Measurements from ENCODE around the gene SYNGR3.
A peak's percentile ranks its signal among the peaks of the same experiment; 100 is the strongest.
"Not testable (repeated sequence)": the region's sequence is repeated elsewhere in the genome, so short reads cannot be mapped to it uniquely, and the experiment has no call there.

The SYNGR3 gene

GRCh38 chr16:2028620-2029220, 39.0 kb downstream of the SYNGR3 start:
- DNase-seq (ENCODE audit: low read depth in 2 of 2): no peak

- no peak for DNase-seq (ENCODE audit: low read depth in 2 of 2)
Measured at GRCh38 chr16:2029350-2029749, 39.6 kb downstream of the SYNGR3 start.

- DNase-seq (ENCODE audit: low read depth in 2 of 2): no peak
Measured at GRCh38 chr16:2030036-2030435, 40.3 kb downstream of the SYNGR3 start.

DNA sequence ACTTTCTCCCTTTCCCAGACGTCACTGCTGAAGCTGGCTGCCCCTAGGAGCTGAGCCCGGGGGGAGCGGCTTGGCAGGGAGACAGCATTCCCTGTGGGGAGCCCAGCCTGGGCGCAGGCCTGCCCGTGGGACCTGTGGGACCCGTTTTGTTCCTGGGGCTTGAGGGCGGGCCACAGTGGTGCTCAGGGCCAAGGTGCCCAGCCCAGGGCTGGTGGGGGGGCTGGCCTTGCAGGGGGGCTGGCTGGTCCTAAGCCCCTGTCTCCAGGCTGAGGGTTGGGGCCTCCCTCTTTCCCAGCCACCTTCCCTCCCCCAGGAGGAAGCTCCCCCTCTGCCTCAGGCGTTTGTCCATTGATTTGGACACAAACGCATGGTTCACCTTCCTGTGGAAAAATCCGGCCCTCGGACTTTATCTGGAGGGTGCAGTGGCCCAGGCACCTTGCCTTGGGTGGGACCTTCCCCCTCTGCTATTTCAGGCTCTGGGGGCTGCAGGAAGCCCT, 41.4 kb downstream of the SYNGR3 start:
- no peak for DNase-seq (ENCODE audit: low read depth in 2 of 2)

DNA sequence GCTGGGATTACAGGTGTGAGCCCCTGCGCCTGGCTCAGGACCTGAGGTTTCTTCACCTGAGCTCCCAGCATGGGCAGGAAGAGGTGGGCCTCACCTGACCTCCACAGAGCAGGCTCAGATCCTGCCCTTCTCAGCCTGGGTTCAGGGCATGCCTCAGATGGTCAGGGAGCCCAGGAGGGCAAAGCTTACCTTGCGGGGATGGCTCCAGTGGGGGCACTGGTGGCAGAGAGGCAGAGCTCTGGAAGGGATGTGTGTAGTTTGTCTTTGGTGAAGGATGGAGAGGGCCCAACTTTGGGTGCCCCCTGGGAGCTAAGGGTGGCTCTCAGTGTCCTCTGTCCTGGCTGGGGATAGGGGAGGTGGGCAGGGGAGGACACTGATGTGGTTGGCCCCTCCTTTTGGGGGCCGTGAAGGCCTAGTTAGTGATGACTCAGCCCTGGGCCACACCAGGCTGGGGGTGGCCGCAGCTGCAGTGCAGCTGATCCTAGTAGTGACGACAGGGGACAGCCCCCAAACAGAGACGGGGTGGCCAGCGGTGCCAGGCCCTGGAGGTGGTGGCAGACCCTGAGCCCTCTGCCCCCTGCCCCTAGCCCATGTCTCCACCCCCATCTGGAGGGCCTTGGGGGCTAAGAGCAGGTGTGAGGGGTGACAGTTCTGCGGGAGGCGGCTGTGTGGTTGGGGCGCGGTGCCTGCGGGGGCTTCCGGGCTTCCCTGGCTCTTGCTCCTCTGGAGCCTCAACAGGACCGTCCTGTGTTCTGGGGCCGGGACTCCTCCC, 42.7 kb downstream of the SYNGR3 start:
- DNase-seq (ENCODE audit: low read depth in 2 of 2): no peak

GRCh38 chr16:2033057-2033908, 43.5 kb downstream of the SYNGR3 start:
- DNase-seq (ENCODE audit: low read depth in 2 of 2): no peak

- DNase-seq (ENCODE audit: low read depth in 2 of 2): not testable (repeated sequence)
Measured at GRCh38 chr16:2033909-2034695, 44.3 kb downstream of the SYNGR3 start.

DNA sequence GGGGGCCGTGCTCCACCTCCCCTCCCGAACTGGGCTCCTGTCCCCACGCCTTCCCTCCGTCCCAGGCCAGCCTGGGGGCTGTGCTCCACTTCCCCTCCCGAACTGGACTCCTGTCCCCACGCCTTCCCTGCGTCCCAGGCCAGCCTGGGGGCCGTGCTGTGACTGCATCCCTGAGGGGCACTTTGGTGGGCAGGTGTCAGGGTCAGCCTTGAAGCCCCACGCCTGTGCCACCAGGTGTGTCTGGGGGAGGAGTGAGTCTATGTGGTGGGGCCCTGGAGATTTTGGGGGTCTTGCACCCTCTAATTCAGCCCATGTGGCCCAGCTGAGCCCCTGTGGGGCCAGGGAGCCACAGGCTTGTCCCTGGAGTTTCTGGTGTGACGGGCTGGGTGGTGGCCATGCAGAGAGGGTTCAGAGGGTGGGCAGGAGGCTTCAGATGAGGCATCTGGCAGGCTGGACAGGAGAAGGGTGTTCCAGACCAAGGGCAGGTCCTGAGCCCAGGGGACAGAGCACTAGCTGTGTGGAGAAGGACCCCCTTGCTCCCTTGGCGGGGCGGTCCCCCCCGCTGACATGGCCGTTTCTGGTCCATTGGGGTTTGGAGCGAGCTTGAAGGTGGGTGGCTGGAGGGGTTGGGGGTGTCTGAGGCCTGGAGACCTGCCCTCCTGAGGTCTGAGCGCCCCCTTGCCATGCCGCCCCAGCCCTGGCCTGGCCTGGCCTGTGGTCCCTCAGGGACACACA, 45.1 kb downstream of the SYNGR3 start:
- no peak for DNase-seq (ENCODE audit: low read depth in 2 of 2)

DNA sequence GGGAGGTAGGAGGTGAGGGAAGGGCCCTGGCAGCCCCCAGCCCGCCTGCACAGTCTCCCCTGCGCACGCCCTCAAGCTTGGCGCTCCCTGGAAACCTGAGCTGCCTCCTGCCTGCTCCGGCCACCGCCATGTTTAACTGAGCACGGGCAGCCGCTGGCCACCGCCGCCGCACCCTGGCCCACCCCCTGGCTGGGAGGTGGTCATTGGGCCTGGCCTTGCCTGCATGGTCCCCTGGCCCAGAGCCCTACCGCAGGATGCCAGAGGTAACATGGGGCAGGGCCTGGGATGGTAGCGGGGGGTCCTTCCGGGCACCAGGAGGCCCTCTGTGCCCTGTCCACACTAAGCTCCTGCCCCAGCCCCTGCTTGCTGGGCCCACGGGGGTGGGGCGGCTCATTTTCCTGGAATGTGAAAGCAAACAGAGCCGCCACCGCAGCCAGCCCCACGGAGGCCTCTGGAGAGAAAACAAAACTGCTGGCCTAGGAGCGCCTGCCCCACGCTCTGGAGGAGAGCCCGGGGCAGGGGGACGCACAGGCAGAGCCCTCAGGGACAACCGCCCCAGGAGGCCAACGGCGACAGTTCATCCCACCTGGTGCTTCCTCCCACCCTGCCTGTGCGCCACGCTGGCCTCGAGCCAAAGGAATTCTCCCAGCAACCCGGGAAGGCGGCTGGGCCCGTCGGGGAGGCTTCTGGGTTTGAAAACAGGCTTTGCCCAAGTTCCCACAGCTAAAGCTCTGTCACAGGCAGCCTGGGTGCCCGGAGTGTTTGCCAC, 45.8 kb downstream of the SYNGR3 start:
- DNase-seq (ENCODE audit: low read depth in 2 of 2): no peak

GRCh38 chr16:2036200-2036966, 46.6 kb downstream of the SYNGR3 start:
- no peak for DNase-seq (ENCODE audit: low read depth in 2 of 2)

GRCh38 chr16:2037115-2037514, 47.3 kb downstream of the SYNGR3 start:
- no peak for DNase-seq (ENCODE audit: low read depth in 2 of 2)

DNA sequence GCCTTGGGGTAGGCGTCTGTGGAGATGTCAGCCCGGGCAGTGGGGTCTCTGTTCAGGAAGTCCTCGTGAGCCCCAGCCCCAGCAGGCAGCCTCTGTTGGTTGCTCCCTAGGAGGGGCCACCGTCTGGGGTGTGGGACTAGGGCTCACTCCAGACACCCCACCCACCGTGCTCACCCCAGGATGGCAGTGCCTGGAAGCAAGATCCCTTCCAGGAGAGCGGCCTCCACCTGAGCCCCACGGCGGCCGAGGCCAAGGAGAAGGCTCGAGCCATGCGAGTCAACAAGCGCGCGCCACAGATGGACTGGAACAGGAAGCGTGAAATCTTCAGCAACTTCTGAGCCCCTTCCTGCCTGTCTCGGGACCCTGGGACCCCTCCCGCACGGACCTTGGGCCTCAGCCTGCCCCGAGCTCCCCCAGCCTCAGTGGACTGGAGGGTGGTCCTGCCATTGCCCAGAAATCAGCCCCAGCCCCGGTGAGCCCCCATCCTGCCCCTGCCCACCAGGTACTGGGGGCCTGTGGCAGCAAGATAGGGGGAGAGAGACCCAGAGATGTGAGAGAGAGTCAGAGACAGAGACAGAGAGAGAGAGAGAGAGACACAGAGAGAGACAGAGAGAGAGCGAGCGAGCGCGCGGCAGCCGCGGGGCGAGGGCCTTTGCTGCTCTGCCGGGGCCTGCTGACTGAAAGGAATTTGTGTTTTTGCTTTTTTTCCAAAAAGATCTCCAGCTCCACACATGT, 48.0 kb downstream of the SYNGR3 start:
- peak in 1 of 2 experiments; percentile 53 for DNase-seq (ENCODE audit: low read depth in 2 of 2)

DNA sequence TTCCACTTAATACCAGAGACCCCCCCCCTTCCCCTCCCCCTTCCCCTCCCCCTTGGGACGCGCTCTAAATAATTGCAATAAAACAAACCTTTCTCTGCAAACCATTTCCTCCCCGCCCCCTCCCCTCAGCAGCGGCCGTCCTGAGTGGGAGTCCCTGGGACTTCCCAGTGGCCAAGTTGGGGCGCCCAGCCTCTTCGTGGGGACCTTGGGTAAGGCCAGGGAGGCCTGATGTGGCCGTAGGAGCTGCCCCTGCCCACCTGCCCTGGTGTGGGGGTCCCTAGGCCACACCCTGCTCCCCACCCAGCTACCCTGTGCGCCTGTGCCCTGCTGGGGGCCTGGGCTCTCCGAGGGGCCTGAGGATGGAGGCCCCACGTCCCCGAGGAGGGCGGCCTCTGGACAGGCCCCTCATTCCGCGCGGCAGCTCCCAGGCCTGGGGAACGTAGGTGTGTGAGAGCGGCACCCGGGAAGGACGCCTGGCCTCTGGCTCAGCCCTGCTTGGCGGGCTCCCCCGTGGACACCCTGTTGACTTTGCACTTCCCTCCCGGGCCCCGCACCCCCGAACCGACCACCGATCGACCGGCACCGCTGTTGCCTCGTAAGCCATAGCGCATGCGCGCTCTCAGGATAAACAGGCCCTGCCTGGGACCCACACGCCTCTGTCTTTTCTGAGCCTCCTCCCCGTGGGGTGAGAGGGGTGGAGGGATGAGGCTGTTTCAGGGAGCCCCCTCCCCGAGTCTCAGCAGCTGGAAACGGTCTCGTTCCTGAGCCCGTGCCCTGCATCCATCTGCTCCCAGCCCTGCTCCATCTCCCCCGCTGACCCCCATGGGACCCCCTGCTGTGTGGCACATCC, 48.8 kb downstream of the SYNGR3 start:
- DNase-seq (ENCODE audit: low read depth in 2 of 2): no peak

DNA sequence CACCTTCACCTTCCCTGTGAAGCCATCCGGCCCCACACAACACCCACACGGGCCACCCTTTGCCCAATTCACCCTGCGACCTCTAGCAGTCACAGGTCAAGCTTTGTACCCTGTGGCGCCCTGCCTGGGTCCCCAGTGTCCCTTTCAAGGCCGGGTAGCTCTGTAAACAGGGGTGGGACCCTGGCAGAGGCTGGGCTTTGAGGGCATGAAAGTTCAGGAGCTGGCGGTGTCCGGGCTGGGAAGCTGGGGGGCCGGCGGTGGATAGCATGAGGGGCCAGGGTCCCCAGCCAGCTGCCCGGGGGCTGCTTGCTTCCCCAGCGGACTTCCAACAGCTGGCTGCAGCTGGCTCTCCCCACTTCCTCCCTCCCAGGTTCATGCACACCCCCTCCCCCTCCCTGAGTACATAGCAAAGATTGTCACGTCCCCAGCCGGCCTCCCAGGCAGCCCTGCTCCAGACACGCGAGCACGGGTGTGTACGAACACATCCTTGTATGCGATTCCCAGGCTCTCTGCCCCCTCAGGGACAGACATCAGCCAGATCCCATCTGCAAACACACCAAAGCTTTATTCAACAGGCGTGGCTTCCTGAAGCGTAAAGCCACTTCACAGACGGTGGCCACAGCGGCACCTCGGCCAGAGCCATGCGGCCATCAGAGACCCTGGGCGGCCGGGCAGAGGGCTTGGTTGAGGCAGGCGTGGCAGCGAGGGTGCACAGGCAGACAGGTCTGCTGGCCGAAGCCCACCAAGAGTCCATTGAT, 49.7 kb downstream of the SYNGR3 start:
- peak; percentile 63 to 64 for DNase-seq (ENCODE audit: low read depth in 2 of 2)

GRCh38 chr16:2040041-2040786, 50.4 kb downstream of the SYNGR3 start:
- DNase-seq (ENCODE audit: low read depth in 2 of 2): no peak
